T-helper 17 cell (primary cell): ENCODE measurements around the gene ARID3C. TPM values are rescaled to one million over a fixed set of nuclear protein-coding genes. Genes with fewer than 3 reads are reported as not detected.
"Not testable (repeated sequence)": the region's sequence is repeated elsewhere in the genome, so short reads cannot be mapped to it uniquely, and the experiment has no call there.

ENCODE experiments used
- ATAC-seq: fragments of 150-1000 bp; cut with Tn5 transposase; 2 replicates; pipeline ENCODE4 v1.10.0; 2021; ENCODE audit warnings: mild to moderate bottlenecking, moderate library complexity
- DNase-seq, 3 donors: peaks; one replicate each; pipeline versions ENCODE4 v3.0.0 to v3.0.0-alpha.2; 2020 to 2021
- H3K9me3 ChIP-seq: one replicate; pipeline ENCODE4 v1.7.0; 2013; ENCODE audit warnings: low read length, mild to moderate bottlenecking; ENCODE audit not compliant: control insufficient read depth, poor library complexity, severe bottlenecking
- H3K27ac Mint-ChIP-seq: one replicate; pipeline ENCODE4 v1.8.0; 2022; ENCODE audit warnings: mild to moderate bottlenecking, moderate library complexity, mixed read lengths
- H3K27me3 Mint-ChIP-seq: one replicate; pipeline ENCODE4 v1.8.0; 2022; ENCODE audit warnings: mixed read lengths
- H3K36me3 Mint-ChIP-seq: one replicate; pipeline ENCODE4 v1.8.0; 2022; ENCODE audit warnings: low read depth, mixed read lengths
- H3K4me1 Mint-ChIP-seq: one replicate; pipeline ENCODE4 v1.8.0; 2022; ENCODE audit warnings: mild to moderate bottlenecking, mixed read lengths
- H3K4me3 Mint-ChIP-seq: one replicate; pipeline ENCODE4 v1.8.0; 2022; ENCODE audit warnings: mild to moderate bottlenecking, moderate library complexity, mixed read lengths
- total RNA-seq, 4 donors: library from RNA in 2 of 4; stranded (reverse) in 2 of 4; gene quantifications; one replicate each; pipeline ENCODE4 v1.2.3 and lab custom pipeline; 2022 to 2026

Gene ARID3C
- total RNA-seq, 2 donors from 2014 or later, result 0.27 TPM; not detected in 1

GRCh38 chr9:34646211-34647083, 17.6 kb upstream of the ARID3C start, which contains the start of gene GALT:
Gene GALT, plus strand, starts transcription at chr9:34646675. Its CDS starts 30 bp downstream, at chr9:34646705.
- peak within 1 kb of the TSS; percentile 95 for H3K4me3 Mint-ChIP-seq
- peaks cover 5% of the 10 kb centered on the region for H3K36me3 Mint-ChIP-seq
- no peaks in the 10 kb centered on the region for H3K27me3 Mint-ChIP-seq
- H3K9me3 ChIP-seq, result no peaks in the 10 kb centered on the region
- peaks cover 24% of the 10 kb centered on the region for H3K4me1 Mint-ChIP-seq
- peak within 1 kb of the TSS; percentile 87 for H3K27ac Mint-ChIP-seq
- peak; percentile 91 for ATAC-seq
- DNase-seq, result peak; percentile 93 to 95 (median 93)

- peaks cover 26% of the 10 kb centered on the region for H3K4me1 Mint-ChIP-seq
- no peaks in the 10 kb centered on the region for H3K9me3 ChIP-seq
- no peak for DNase-seq
- peaks cover 5% of the 10 kb centered on the region for H3K36me3 Mint-ChIP-seq
- no peaks in the 10 kb centered on the region for H3K27me3 Mint-ChIP-seq
- H3K27ac Mint-ChIP-seq, result no peak overlapping the region
- no peak for ATAC-seq
- H3K4me3 Mint-ChIP-seq, result no peak overlapping the region
Observed at GRCh38 chr9:34644766-34645314, 16.0 kb upstream of the ARID3C start.

- Mint-ChIP-seq H3K4me3 (no peak overlapping the region), H3K4me1 (peaks cover 19% of the 10 kb centered on the region), H3K27ac (no peak overlapping the region), H3K36me3 (no peaks in the 10 kb centered on the region), H3K27me3 (no peaks in the 10 kb centered on the region)
- no peak for DNase-seq
- ATAC-seq, result no peak
- H3K9me3 ChIP-seq, result no peaks in the 10 kb centered on the region
Observed at GRCh38 chr9:34642679-34643078, 13.8 kb upstream of the ARID3C start.

- peaks cover 28% of the 10 kb centered on the region for H3K4me1 Mint-ChIP-seq
- not testable (repeated sequence) for H3K27me3 Mint-ChIP-seq, ATAC-seq, DNase-seq, H3K36me3 Mint-ChIP-seq, H3K27ac Mint-ChIP-seq, H3K9me3 ChIP-seq, H3K4me3 Mint-ChIP-seq
Observed at GRCh38 chr9:34639322-34639721, 10.5 kb upstream of the ARID3C start.

- no peak for DNase-seq
- H3K27ac Mint-ChIP-seq, result peak overlapping the region; percentile 98
- no peak for ATAC-seq
- no peaks in the 10 kb centered on the region for H3K9me3 ChIP-seq
- no peaks in the 10 kb centered on the region for H3K36me3 Mint-ChIP-seq
- H3K4me1 Mint-ChIP-seq, result peaks cover 36% of the 10 kb centered on the region
- H3K4me3 Mint-ChIP-seq, result peak overlapping the region; percentile 92
- H3K27me3 Mint-ChIP-seq, result no peaks in the 10 kb centered on the region
Observed at GRCh38 chr9:34638138-34638445, 9.2 kb upstream of the ARID3C start.

- Mint-ChIP-seq H3K4me1 (peaks cover 39% of the 10 kb centered on the region), H3K27ac (peak within 1 kb of the TSS; percentile 98), H3K4me3 (peak within 1 kb of the TSS; percentile 92), H3K36me3 (no peaks in the 10 kb centered on the region), H3K27me3 (no peaks in the 10 kb centered on the region)
- no peaks in the 10 kb centered on the region for H3K9me3 ChIP-seq
- DNase-seq, result peak; percentile 90 to 92 (median 91)
- peak; percentile 95 for ATAC-seq
Observed at GRCh38 chr9:34637356-34638137, 8.7 kb upstream of the ARID3C start, which contains the start of gene SIGMAR1. Gene SIGMAR1, minus strand, starts transcription at chr9:34637787. Its CDS starts 90 bp downstream, at chr9:34637697.

GRCh38 chr9:34636791-34637355, 8.0 kb upstream of the ARID3C start:
- H3K27me3 Mint-ChIP-seq, result no peaks in the 10 kb centered on the region
- H3K4me1 Mint-ChIP-seq, result peaks cover 44% of the 10 kb centered on the region
- no peaks in the 10 kb centered on the region for H3K36me3 Mint-ChIP-seq
- H3K4me3 Mint-ChIP-seq, result peak overlapping the region; percentile 92
- peak overlapping the region; percentile 85 for H3K27ac Mint-ChIP-seq
- no peak for DNase-seq
- H3K9me3 ChIP-seq, result no peaks in the 10 kb centered on the region
- ATAC-seq, result no peak

- H3K9me3 ChIP-seq, result no peaks in the 10 kb centered on the region
- Mint-ChIP-seq H3K36me3 (no peaks in the 10 kb centered on the region), H3K27me3 (peaks cover under 1% of the 10 kb centered on the region), H3K27ac (no peak overlapping the region), H3K4me3 (peak overlapping the region; percentile 92), H3K4me1 (peaks cover 42% of the 10 kb centered on the region)
- ATAC-seq (no peak), DNase-seq (no peak)
Observed at GRCh38 chr9:34635556-34635955, 6.7 kb upstream of the ARID3C start.

- no peak for ATAC-seq
- no peaks in the 10 kb centered on the region for H3K9me3 ChIP-seq
- Mint-ChIP-seq H3K4me3 (peak overlapping the region; percentile 59), H3K27me3 (peaks cover 9% of the 10 kb centered on the region), H3K4me1 (peaks cover 49% of the 10 kb centered on the region), H3K27ac (no peak overlapping the region), H3K36me3 (no peaks in the 10 kb centered on the region)
- no peak for DNase-seq
Observed at GRCh38 chr9:34634551-34635248, 5.8 kb upstream of the ARID3C start.

- Mint-ChIP-seq H3K27me3 (peaks cover 14% of the 10 kb centered on the region), H3K4me1 (peaks cover 53% of the 10 kb centered on the region), H3K36me3 (no peaks in the 10 kb centered on the region), H3K4me3 (no peak overlapping the region), H3K27ac (no peak overlapping the region)
- H3K9me3 ChIP-seq, result no peaks in the 10 kb centered on the region
- ATAC-seq, result peak; percentile 29
- DNase-seq, result peak; percentile 61 to 71 (median 62)
Observed at GRCh38 chr9:34633851-34634550, 5.1 kb upstream of the ARID3C start.

GRCh38 chr9:34633166-34633565, 4.3 kb upstream of the ARID3C start:
- Mint-ChIP-seq H3K4me1 (peaks cover 51% of the 10 kb centered on the region), H3K36me3 (peaks cover 5% of the 10 kb centered on the region), H3K27ac (no peak overlapping the region), H3K27me3 (peaks cover 21% of the 10 kb centered on the region), H3K4me3 (no peak overlapping the region)
- no peak for DNase-seq
- ATAC-seq, result no peak
- H3K9me3 ChIP-seq, result no peaks in the 10 kb centered on the region
